T-helper 9 cell (primary cell): ENCODE measurements around the gene SCAPER.
"Not testable (repeated sequence)": the region's sequence is repeated elsewhere in the genome, so short reads cannot be mapped to it uniquely, and the experiment has no call there.

ENCODE experiments used
- DNase-seq: peaks from one replicate; pipeline ENCODE4 v3.0.0-alpha.2; 2020

The SCAPER gene

GRCh38 chr15:76566276-76566675 is 338.9 kb downstream of the SCAPER start:
- no peak for DNase-seq

- DNase-seq, result no peak
These were observed 339.8 kb downstream of the SCAPER start for GRCh38 chr15:76565366-76565765.

GRCh38 chr15:76555247-76555646 is 349.9 kb downstream of the SCAPER start:
- no peak for DNase-seq

- DNase-seq, result no peak
These were observed 351.6 kb downstream of the SCAPER start for GRCh38 chr15:76553564-76553963.

GRCh38 chr15:76553102-76553501 is 352.0 kb downstream of the SCAPER start:
- DNase-seq, result no peak

- DNase-seq, result no peak
These were observed 358.3 kb downstream of the SCAPER start for GRCh38 chr15:76546805-76547204.

GRCh38 chr15:76533995-76534394 is 371.1 kb downstream of the SCAPER start:
- no peak for DNase-seq

GRCh38 chr15:76533060-76533820 is 371.9 kb downstream of the SCAPER start:
- DNase-seq, result no peak

GRCh38 chr15:76529911-76530310 is 375.2 kb downstream of the SCAPER start:
- no peak for DNase-seq

- DNase-seq, result no peak
These were observed 379.0 kb downstream of the SCAPER start for GRCh38 chr15:76526111-76526510.

GRCh38 chr15:76517910-76518309 is 387.2 kb downstream of the SCAPER start:
- DNase-seq, result no peak

GRCh38 chr15:76514282-76514681 is 390.9 kb downstream of the SCAPER start:
- no peak for DNase-seq

GRCh38 chr15:76512971-76513370 is 392.2 kb downstream of the SCAPER start:
- no peak for DNase-seq

GRCh38 chr15:76510663-76511062 is 394.5 kb downstream of the SCAPER start:
- not testable (repeated sequence) for DNase-seq

GRCh38 chr15:76503804-76504203 is 401.3 kb downstream of the SCAPER start:
- DNase-seq, result no peak

GRCh38 chr15:76503121-76503520 is 402.0 kb downstream of the SCAPER start:
- no peak for DNase-seq

GRCh38 chr15:76502678-76503077 is 402.5 kb downstream of the SCAPER start:
- DNase-seq, result no peak

- not testable (repeated sequence) for DNase-seq
These were observed 403.0 kb downstream of the SCAPER start for GRCh38 chr15:76502185-76502584.

GRCh38 chr15:76501726-76502125 is 403.4 kb downstream of the SCAPER start:
- no peak for DNase-seq

- DNase-seq, result no peak
These were observed 404.1 kb downstream of the SCAPER start for GRCh38 chr15:76501011-76501410.

GRCh38 chr15:76495487-76495886 is 409.7 kb downstream of the SCAPER start:
- no peak for DNase-seq

GRCh38 chr15:76492538-76492937 is 412.6 kb downstream of the SCAPER start:
- DNase-seq, result no peak

- DNase-seq, result no peak
These were observed 421.4 kb downstream of the SCAPER start for GRCh38 chr15:76483752-76484151.

GRCh38 chr15:76483018-76483417 is 422.1 kb downstream of the SCAPER start:
- DNase-seq, result no peak

- DNase-seq, result no peak
These were observed 424.9 kb downstream of the SCAPER start for GRCh38 chr15:76480267-76480666.
